K562 (cell line): Measurements from ENCODE around the gene C1orf74.

Experiments
- GABPA ChIP-seq: fragments of 200-800 bp; sonication (Bioruptor generic); conservative IDR thresholded peaks from 2 replicates; pipeline ENCODE4 v1.6.1; 2016; ENCODE audit warnings: low read depth, missing genetic modification characterization, missing compliant biosample characterization
- HMGXB4 ChIP-seq: sonication (generic); formaldehyde crosslinking; IDR thresholded peaks from 2 replicates; pipeline ENCODE4 v1.8.1; 2023; ENCODE audit warnings: mild to moderate bottlenecking, missing genetic modification reagents
- POLR2AphosphoS2 ChIP-seq: IDR thresholded peaks from 2 replicates; pipeline ENCODE4 v1.6.1; 2012; ENCODE audit warnings: low read length, improper control_type of control experiment

- no peak for TF ChIP-seq GABPA (tag)
- TF ChIP-seq HMGXB4 (CRISPR knock-in tag) = no peak
- no peak for TF ChIP-seq POLR2AphosphoS2
Measured at GRCh38 chr1:209729436-209729835, 54.9 kb downstream of the C1orf74 start.
